ENCODE data around the gene ZFYVE28.

DNA sequence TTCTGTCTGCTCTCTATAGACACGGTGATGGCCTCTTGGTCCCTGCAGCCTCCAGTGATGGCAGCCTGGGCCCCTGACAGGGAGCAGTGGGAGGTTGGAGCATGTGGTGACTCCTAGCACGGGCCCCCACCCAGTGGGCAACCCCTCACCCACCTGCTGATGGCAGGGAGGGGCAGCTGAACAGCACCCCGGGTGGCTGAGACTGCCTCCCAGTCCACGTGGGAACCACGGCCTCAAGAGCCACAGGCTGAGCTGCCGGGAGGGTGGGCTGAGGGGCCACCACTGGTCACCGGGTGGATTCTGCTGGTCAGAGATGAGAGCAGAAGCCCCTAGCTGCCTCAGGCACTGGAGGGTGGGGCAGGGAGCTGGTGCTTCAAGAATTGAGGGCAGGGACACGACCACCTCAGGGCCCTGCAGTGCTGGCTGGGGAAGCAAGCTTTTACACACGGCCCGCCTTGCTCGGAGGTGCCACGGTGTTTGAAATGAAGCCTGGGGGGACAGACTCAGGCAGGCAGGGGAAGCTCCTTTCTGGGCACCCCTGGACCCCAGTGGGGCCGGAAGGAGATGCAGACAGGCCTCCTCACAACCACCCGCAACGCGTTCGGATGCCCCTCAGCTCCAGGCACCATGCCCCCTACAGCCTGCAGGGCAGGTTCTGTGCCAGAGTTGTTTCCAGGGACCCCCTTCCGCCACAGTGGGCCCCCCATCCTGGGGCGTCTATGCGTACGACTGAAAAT lies 170.2 kb downstream of the ZFYVE28 start:
- TF ChIP-seq ZNF274 (IDR thresholded peaks at IDR 0.05; ENCODE audit: low read depth, low read length) (no peak), YY1 (IDR thresholded peaks at IDR 0.05; ENCODE audit: insufficient read depth, insufficient read length) (no peak), SUZ12 (IDR thresholded peaks at IDR 0.05; ENCODE audit: extremely low read depth, insufficient read depth, insufficient read length) (no peak)
